HEK293T (cell line): ENCODE results near the gene ANGPT4.

Source experiments
- CTCF ChIA-PET: fragments of 350-600 bp; formaldehyde crosslinking; extraction: SDS; loops from one replicate; lab custom pipeline; 2021; ENCODE audit warnings: antibody characterized with exemption, inconsistent platforms; lab: Yijun Ruan, JAX
- POLR2A ChIA-PET: fragments of 350-600 bp; formaldehyde crosslinking; extraction: SDS; loops from one replicate; lab custom pipeline; 2020; ENCODE audit warnings: antibody characterized with exemption, inconsistent platforms; lab: Yijun Ruan, JAX
- DNase-seq: peaks from one replicate; pipeline ENCODE4 v3.0.0; 2012; ENCODE audit warnings: mixed read lengths; ENCODE audit errors: extremely low spot score
- ARNT ChIP-seq: fragments of 450-650 bp; IDR thresholded peaks from 2 replicates; pipeline ENCODE4 v1.6.1; 2017; ENCODE audit warnings: mild to moderate bottlenecking
- BHLHE40 ChIP-seq: fragments of 450-650 bp; IDR thresholded peaks from 2 replicates; pipeline ENCODE4 v1.6.1; 2016; ENCODE audit warnings: mild to moderate bottlenecking, moderate library complexity, borderline replicate concordance
- CTBP1 ChIP-seq: fragments of 450-650 bp; IDR thresholded peaks from 2 replicates; pipeline ENCODE4 v1.6.1; 2016; ENCODE audit warnings: borderline replicate concordance
- ELF4 ChIP-seq: fragments of 450-650 bp; IDR thresholded peaks from 2 replicates; pipeline ENCODE4 v1.6.1; 2017; ENCODE audit warnings: antibody characterized with exemption
- FOXA1 ChIP-seq: fragments of 450-650 bp; IDR thresholded peaks from 2 replicates; pipeline ENCODE4 v1.6.1; 2016; ENCODE audit warnings: mild to moderate bottlenecking
- FOXK2 ChIP-seq: fragments of 450-650 bp; IDR thresholded peaks from 2 replicates; pipeline ENCODE4 v1.6.1; 2016; ENCODE audit warnings: mild to moderate bottlenecking
- FOXM1 ChIP-seq: fragments of 450-650 bp; IDR thresholded peaks from 2 replicates; pipeline ENCODE4 v1.6.1; 2017; ENCODE audit warnings: mild to moderate bottlenecking, borderline replicate concordance
- HDGF ChIP-seq: fragments of 450-650 bp; IDR thresholded peaks from 2 replicates; pipeline ENCODE4 v1.6.1; 2017; ENCODE audit warnings: antibody characterized with exemption, borderline replicate concordance
- L3MBTL2 ChIP-seq: fragments of 450-650 bp; conservative IDR thresholded peaks from 2 replicates; pipeline ENCODE4 v1.6.1; 2016; ENCODE audit warnings: mild to moderate bottlenecking
- LEF1 ChIP-seq: fragments of 450-650 bp; IDR thresholded peaks from 2 replicates; pipeline ENCODE4 v1.6.1; 2017; ENCODE audit warnings: mild to moderate bottlenecking, borderline replicate concordance
- NFRKB ChIP-seq: fragments of 450-650 bp; IDR thresholded peaks from 2 replicates; pipeline ENCODE4 v1.6.1; 2016; ENCODE audit warnings: mild to moderate bottlenecking, moderate library complexity
- PKNOX1 ChIP-seq: fragments of 450-650 bp; IDR thresholded peaks from 2 replicates; pipeline ENCODE4 v1.6.1; 2016
- SP1 ChIP-seq: fragments of 450-650 bp; IDR thresholded peaks from 2 replicates; pipeline ENCODE4 v1.6.1; 2017
- SUZ12 ChIP-seq: fragments of 450-650 bp; IDR thresholded peaks from 2 replicates; pipeline ENCODE4 v1.6.1; 2016; ENCODE audit warnings: mild to moderate bottlenecking
- TARDBP ChIP-seq: fragments of 450-650 bp; IDR thresholded peaks from 2 replicates; pipeline ENCODE4 v1.6.1; 2016
- ZNF384 ChIP-seq: fragments of 450-650 bp; IDR thresholded peaks from 2 replicates; pipeline ENCODE4 v1.6.1; 2016

ANGPT4 gene

GRCh38 chr20:944148-944547, 28.0 kb upstream of the ANGPT4 start:
- ChIA-PET POLR2A (no interaction called here), CTCF (no interaction called here)
- TF ChIP-seq FOXK2: no peak
- no peak for TF ChIP-seq LEF1
- no peak for TF ChIP-seq NFRKB
- TF ChIP-seq TARDBP: no peak
- TF ChIP-seq L3MBTL2: no peak
- no peak for TF ChIP-seq FOXA1
- no peak for TF ChIP-seq ZNF384
- TF ChIP-seq ELF4: no peak
- no peak for TF ChIP-seq ARNT
- TF ChIP-seq PKNOX1: no peak
- DNase-seq: no peak

DNA sequence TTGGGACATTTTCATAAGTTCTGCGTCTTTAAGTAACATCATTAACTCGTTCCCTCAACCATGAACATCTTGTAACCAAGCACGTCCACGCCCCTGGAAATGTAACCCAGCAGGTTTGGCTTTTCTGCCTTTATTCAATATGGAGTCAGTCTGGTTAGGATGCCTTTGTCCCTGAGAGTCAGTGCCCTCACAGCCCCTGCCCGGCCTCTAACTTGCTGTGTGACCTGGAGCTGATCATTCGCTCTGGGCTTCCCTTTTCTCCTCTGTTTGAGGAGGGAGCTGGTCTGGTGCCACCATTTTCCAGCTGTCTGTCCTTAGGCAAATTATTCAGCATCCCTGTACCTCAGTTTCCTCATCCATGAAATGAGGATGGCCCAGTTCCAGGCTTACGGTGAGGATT, 26.5 kb upstream of the ANGPT4 start:
- ChIA-PET CTCF (no interaction called here), POLR2A (no interaction called here)
- no peak for TF ChIP-seq ZNF384
- no peak for DNase-seq

- CTCF ChIA-PET: no interaction called here
- POLR2A ChIA-PET: no interaction called here
- TF ChIP-seq SP1 (no peak), FOXM1 (no peak), TARDBP (no peak), BHLHE40 (no peak), FOXA1 (no peak), LEF1 (no peak), SUZ12 (no peak), L3MBTL2 (no peak), ZNF384 (no peak), FOXK2 (no peak), PKNOX1 (no peak), ELF4 (no peak), ARNT (no peak), HDGF (no peak), NFRKB (no peak), CTBP1 (no peak)
- DNase-seq: no peak
Observed at GRCh38 chr20:940926-941325, 24.8 kb upstream of the ANGPT4 start.

GRCh38 chr20:939606-940005, 23.5 kb upstream of the ANGPT4 start:
- ChIA-PET POLR2A (no interaction called here), CTCF (no interaction called here)
- TF ChIP-seq BHLHE40 (no peak), ZNF384 (no peak), FOXM1 (no peak), PKNOX1 (no peak), TARDBP (no peak), FOXK2 (no peak), LEF1 (no peak), CTBP1 (no peak), ARNT (no peak)
- DNase-seq: no peak

DNA sequence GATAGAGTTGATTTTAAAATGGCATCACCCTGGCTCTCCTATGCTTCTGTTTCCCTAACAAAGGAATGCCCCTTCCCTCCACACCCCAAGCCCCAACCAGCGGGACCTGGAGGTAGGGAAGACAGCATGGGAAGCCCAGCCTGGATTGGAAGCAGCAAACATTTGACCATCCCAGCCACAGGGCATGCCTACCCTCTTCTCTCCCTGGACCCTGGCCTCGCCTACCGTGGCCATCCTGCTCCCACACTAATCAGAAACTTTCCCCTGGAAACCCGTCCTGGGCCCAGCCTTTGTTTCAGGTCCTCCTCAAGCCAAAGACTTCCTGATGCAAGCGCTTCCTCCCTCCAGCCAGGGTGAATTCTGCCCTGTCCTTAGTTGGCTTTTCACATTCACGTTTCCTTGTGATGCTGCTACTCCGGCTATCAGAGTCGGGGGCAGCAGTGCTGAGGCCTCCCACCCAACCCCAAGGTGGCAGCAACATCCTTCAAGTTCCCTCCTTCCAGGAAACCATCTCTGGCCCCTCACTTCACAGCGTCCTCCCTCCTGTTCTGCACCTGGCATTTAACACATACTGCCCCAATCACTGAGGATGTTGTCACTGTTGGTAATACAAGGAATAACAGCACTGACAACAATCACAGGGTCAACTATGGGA, 18.2 kb upstream of the ANGPT4 start:
- POLR2A ChIA-PET: no interaction called here
- DNase-seq: no peak
- CTCF ChIA-PET: no interaction called here
- TF ChIP-seq TARDBP (no peak), ZNF384 (no peak), ARNT (no peak), PKNOX1 (no peak), SP1 (no peak), FOXA1 (no peak), BHLHE40 (no peak), NFRKB (no peak), FOXK2 (no peak), HDGF (no peak), CTBP1 (no peak)

DNA sequence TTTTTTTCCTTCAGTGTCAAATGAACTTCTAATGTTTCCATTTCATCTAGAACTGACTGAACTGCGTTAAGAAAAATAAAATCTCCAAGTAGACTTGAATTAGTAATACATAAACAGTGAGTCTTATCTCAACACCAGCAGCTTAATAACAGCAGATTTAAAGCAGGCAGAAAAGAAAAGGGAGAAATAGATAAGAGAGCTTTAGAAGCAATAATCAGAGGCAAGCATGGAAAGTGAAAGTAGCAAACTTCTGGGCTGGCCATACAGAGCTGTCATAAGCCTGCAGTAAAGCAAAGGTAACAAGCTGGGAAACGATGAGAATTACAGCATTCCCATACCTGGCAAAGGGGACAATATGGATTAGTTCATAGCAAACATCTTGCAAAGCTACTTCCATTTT, 16.9 kb upstream of the ANGPT4 start:
- TF ChIP-seq HDGF: no peak
- no peak for TF ChIP-seq CTBP1
- no peak for TF ChIP-seq FOXA1
- no peak for TF ChIP-seq PKNOX1
- no peak for TF ChIP-seq ELF4
- no peak for TF ChIP-seq ZNF384
- TF ChIP-seq FOXK2: no peak
- TF ChIP-seq ARNT: no peak
- TF ChIP-seq FOXM1: no peak
- no peak for TF ChIP-seq NFRKB
- no peak for TF ChIP-seq BHLHE40
- TF ChIP-seq L3MBTL2: no peak
- no peak for TF ChIP-seq TARDBP
- no peak for TF ChIP-seq SUZ12
- TF ChIP-seq LEF1: no peak
- no peak for TF ChIP-seq SP1
- CTCF ChIA-PET: no interaction called here
- DNase-seq: no peak
- POLR2A ChIA-PET: no interaction called here
